ENCODE results near the gene AFG1L.

The AFG1L gene

GRCh38 chr6:108463784-108464183, 168.9 kb downstream of the AFG1L start:
- DNase-seq (no peak), ATAC-seq (ENCODE audit: insufficient read depth, low read depth) (no peak)
- H3K79me2 ChIP-seq (ENCODE audit: insufficient read depth, low read length) = no peaks in the 10 kb centered on the region
- H4K20me1 ChIP-seq (ENCODE audit: insufficient read depth, low read length) = no peaks in the 10 kb centered on the region
- H3K27ac ChIP-seq (ENCODE audit: low read length) = no peak overlapping the region
- no peak overlapping the region for H3K9ac ChIP-seq (ENCODE audit: low read depth, low read length)
- H3K36me3 ChIP-seq (ENCODE audit: insufficient read depth, low read length) = no peaks in the 10 kb centered on the region
- no peak overlapping the region for H2AFZ ChIP-seq (ENCODE audit: low read depth, low read length)
- TF ChIP-seq EZH2 (IDR thresholded peaks at IDR 0.05; ENCODE audit: borderline replicate concordance, low read depth, low read length, severe bottlenecking) = no peak
- TF ChIP-seq, protein P1, sequence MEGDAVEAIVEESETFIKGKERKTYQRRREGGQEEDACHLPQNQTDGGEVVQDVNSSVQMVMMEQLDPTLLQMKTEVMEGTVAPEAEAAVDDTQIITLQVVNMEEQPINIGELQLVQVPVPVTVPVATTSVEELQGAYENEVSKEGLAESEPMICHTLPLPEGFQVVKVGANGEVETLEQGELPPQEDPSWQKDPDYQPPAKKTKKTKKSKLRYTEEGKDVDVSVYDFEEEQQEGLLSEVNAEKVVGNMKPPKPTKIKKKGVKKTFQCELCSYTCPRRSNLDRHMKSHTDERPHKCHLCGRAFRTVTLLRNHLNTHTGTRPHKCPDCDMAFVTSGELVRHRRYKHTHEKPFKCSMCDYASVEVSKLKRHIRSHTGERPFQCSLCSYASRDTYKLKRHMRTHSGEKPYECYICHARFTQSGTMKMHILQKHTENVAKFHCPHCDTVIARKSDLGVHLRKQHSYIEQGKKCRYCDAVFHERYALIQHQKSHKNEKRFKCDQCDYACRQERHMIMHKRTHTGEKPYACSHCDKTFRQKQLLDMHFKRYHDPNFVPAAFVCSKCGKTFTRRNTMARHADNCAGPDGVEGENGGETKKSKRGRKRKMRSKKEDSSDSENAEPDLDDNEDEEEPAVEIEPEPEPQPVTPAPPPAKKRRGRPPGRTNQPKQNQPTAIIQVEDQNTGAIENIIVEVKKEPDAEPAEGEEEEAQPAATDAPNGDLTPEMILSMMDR (IDR thresholded peaks at IDR 0.05; ENCODE audit: borderline replicate concordance, extremely low read depth, low read length, poor library complexity, severe bottlenecking) = no peak
- H3K4me3 ChIP-seq (ENCODE audit: low read depth in 1 of 2, low read length in 2 of 2) = no peak overlapping the region
- no peaks in the 10 kb centered on the region for H3K9me3 ChIP-seq (ENCODE audit: insufficient read depth, low read length, severe bottlenecking)
- no peaks in the 10 kb centered on the region for H3K4me1 ChIP-seq (ENCODE audit: insufficient read depth, low read length)
- no peak overlapping the region for H3K4me2 ChIP-seq (ENCODE audit: insufficient read depth, low read length)
- H3K27me3 ChIP-seq (ENCODE audit: insufficient read depth, low read length, poor library complexity) = no peaks in the 10 kb centered on the region

GRCh38 chr6:108464418-108465097, 169.7 kb downstream of the AFG1L start:
- Histone ChIP-seq H3K4me3 (ENCODE audit: low read depth in 1 of 2, low read length in 2 of 2) (no peak overlapping the region), H3K4me1 (ENCODE audit: insufficient read depth, low read length) (no peaks in the 10 kb centered on the region), H3K9me3 (ENCODE audit: insufficient read depth, low read length, severe bottlenecking) (no peaks in the 10 kb centered on the region), H2AFZ (ENCODE audit: low read depth, low read length) (no peak overlapping the region), H3K79me2 (ENCODE audit: insufficient read depth, low read length) (no peaks in the 10 kb centered on the region), H3K4me2 (ENCODE audit: insufficient read depth, low read length) (no peak overlapping the region), H3K9ac (ENCODE audit: low read depth, low read length) (no peak overlapping the region), H3K36me3 (ENCODE audit: insufficient read depth, low read length) (no peaks in the 10 kb centered on the region), H3K27ac (ENCODE audit: low read length) (no peak overlapping the region), H4K20me1 (ENCODE audit: insufficient read depth, low read length) (no peaks in the 10 kb centered on the region), H3K27me3 (ENCODE audit: insufficient read depth, low read length, poor library complexity) (no peaks in the 10 kb centered on the region)
- TF ChIP-seq EZH2 (IDR thresholded peaks at IDR 0.05; ENCODE audit: borderline replicate concordance, low read depth, low read length, severe bottlenecking) = no peak
- TF ChIP-seq, protein P1 (IDR thresholded peaks at IDR 0.05; ENCODE audit: borderline replicate concordance, extremely low read depth, low read length, poor library complexity, severe bottlenecking) = no peak
- DNase-seq = no peak
- ATAC-seq (ENCODE audit: insufficient read depth, low read depth) = no peak

DNA sequence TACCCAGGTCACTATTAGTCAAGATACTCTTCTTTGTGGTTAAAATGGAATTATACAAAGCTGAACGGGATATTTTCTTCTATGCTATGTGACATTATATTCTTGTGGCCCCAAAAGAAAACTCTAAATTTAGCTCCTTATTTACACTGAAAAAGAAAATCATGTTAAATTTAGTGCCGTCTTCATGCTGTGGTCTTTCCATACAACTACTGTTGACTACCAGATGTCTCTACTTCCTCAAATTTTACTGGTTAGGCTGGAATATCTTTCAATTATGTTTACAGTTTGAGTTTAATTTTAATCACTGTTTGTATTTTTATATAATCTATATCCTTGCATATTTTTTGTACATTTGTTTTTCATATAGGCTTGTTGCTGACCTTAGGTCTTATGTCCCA, 170.2 kb downstream of the AFG1L start:
- no peak for ATAC-seq (ENCODE audit: insufficient read depth, low read depth)
- Histone ChIP-seq H3K27me3 (ENCODE audit: insufficient read depth, low read length, poor library complexity) (no peaks in the 10 kb centered on the region), H3K36me3 (ENCODE audit: insufficient read depth, low read length) (no peaks in the 10 kb centered on the region), H3K4me2 (ENCODE audit: insufficient read depth, low read length) (no peak overlapping the region), H4K20me1 (ENCODE audit: insufficient read depth, low read length) (no peaks in the 10 kb centered on the region), H3K79me2 (ENCODE audit: insufficient read depth, low read length) (no peaks in the 10 kb centered on the region), H3K9ac (ENCODE audit: low read depth, low read length) (no peak overlapping the region), H3K27ac (ENCODE audit: low read length) (no peak overlapping the region), H2AFZ (ENCODE audit: low read depth, low read length) (no peak overlapping the region), H3K4me3 (ENCODE audit: low read depth in 1 of 2, low read length in 2 of 2) (no peak overlapping the region), H3K9me3 (ENCODE audit: insufficient read depth, low read length, severe bottlenecking) (no peaks in the 10 kb centered on the region), H3K4me1 (ENCODE audit: insufficient read depth, low read length) (no peaks in the 10 kb centered on the region)
- TF ChIP-seq, protein P1 (IDR thresholded peaks at IDR 0.05; ENCODE audit: borderline replicate concordance, extremely low read depth, low read length, poor library complexity, severe bottlenecking) = no peak
- no peak for TF ChIP-seq EZH2 (IDR thresholded peaks at IDR 0.05; ENCODE audit: borderline replicate concordance, low read depth, low read length, severe bottlenecking)
- no peak for DNase-seq
